SK-N-SH treated with all-trans-retinoic acid at 6 μM for 48 hours (cell line): ENCODE measurements around the gene C3.

Experiments
- ATAC-seq: fragments of 200-7000 bp; cut with Tn5 transposase; 3 replicates; pipeline ENCODE4 v1.9.1; 2020; ENCODE audit warnings: mild to moderate bottlenecking, moderate library complexity
- ARNTL ChIP-seq: fragments of 450-650 bp; formaldehyde crosslinking; IDR thresholded peaks from 2 replicates; pipeline ENCODE4 v1.5.0; 2020; ENCODE audit warnings: low read depth, mild to moderate bottlenecking, moderate library complexity, borderline replicate concordance
- BACH2 ChIP-seq: fragments of 250-450 bp; sonication (Bioruptor Pico); IDR thresholded peaks from 2 replicates; pipeline ENCODE4 v1.9.0; 2021; ENCODE audit warnings: mild to moderate bottlenecking, borderline replicate concordance
- CREB5 ChIP-seq: fragments of 250-450 bp; sonication (Bioruptor Pico); IDR thresholded peaks from 2 replicates; pipeline ENCODE4 v1.5.1; 2020; ENCODE audit warnings: low read depth, mild to moderate bottlenecking, moderate library complexity
- CSDC2 ChIP-seq: fragments of 250-450 bp; sonication (Bioruptor Pico); IDR thresholded peaks from 2 replicates; pipeline ENCODE4 v1.5.0; 2020; ENCODE audit warnings: mild to moderate bottlenecking, moderate library complexity
- CSRNP3 ChIP-seq: fragments of 250-450 bp; sonication (Bioruptor Pico); IDR thresholded peaks from 2 replicates; pipeline ENCODE4 v1.5.1; 2021; ENCODE audit warnings: mild to moderate bottlenecking, moderate library complexity
- ESRRG ChIP-seq: fragments of 250-450 bp; sonication (Bioruptor Pico); IDR thresholded peaks from 2 replicates; pipeline ENCODE4 v1.6.1; 2021; ENCODE audit warnings: mild to moderate bottlenecking
- GLIS3 ChIP-seq: fragments of 250-450 bp; sonication (Bioruptor Pico); IDR thresholded peaks from 2 replicates; pipeline ENCODE4 v1.5.0; 2020; ENCODE audit warnings: mild to moderate bottlenecking, moderate library complexity
- ISL1 ChIP-seq: fragments of 250-450 bp; sonication (Bioruptor Pico); IDR thresholded peaks from 2 replicates; pipeline ENCODE4 v2.1.2; 2022; ENCODE audit warnings: mild to moderate bottlenecking, moderate library complexity
- OSR1 ChIP-seq: fragments of 250-450 bp; sonication (Bioruptor Pico); IDR thresholded peaks from 2 replicates; pipeline ENCODE4 v1.8.0; 2022; ENCODE audit warnings: moderate library complexity, mild to moderate bottlenecking, inconsistent platforms
- PATZ1 ChIP-seq: fragments of 250-450 bp; sonication (Bioruptor Pico); IDR thresholded peaks from 2 replicates; pipeline ENCODE4 v1.8.0; 2020; ENCODE audit warnings: mild to moderate bottlenecking, moderate library complexity, borderline replicate concordance
- POU6F1 ChIP-seq: fragments of 250-450 bp; sonication (Bioruptor Pico); IDR thresholded peaks from 2 replicates; pipeline ENCODE4 v1.8.0; 2021; ENCODE audit warnings: low read depth, mild to moderate bottlenecking, moderate library complexity, borderline replicate concordance
- PPARA ChIP-seq: fragments of 250-450 bp; sonication (Bioruptor Pico); IDR thresholded peaks from 2 replicates; pipeline ENCODE4 v1.5.0; 2020; ENCODE audit warnings: mild to moderate bottlenecking, borderline replicate concordance
- RARB ChIP-seq: fragments of 250-450 bp; sonication (Bioruptor Pico); IDR thresholded peaks from 2 replicates; pipeline ENCODE4 v1.8.0; 2021; ENCODE audit warnings: mild to moderate bottlenecking, moderate library complexity
- SNAI2 ChIP-seq: fragments of 250-450 bp; sonication (Bioruptor Pico); IDR thresholded peaks from 2 replicates; pipeline ENCODE4 v1.5.0; 2020; ENCODE audit warnings: mild to moderate bottlenecking, moderate library complexity
- TCF4 ChIP-seq: fragments of 250-450 bp; sonication (Bioruptor Pico); IDR thresholded peaks from 2 replicates; pipeline ENCODE4 v1.8.0; 2021; ENCODE audit warnings: mild to moderate bottlenecking, moderate library complexity, borderline replicate concordance
- TOX ChIP-seq: fragments of 250-450 bp; sonication (Bioruptor Pico); IDR thresholded peaks from 2 replicates; pipeline ENCODE4 v1.8.0; 2021; ENCODE audit warnings: mild to moderate bottlenecking, moderate library complexity, borderline replicate concordance
- TSHZ2 ChIP-seq: fragments of 250-450 bp; sonication (Bioruptor Pico); IDR thresholded peaks from 2 replicates; pipeline ENCODE4 v1.5.0; 2020; ENCODE audit warnings: mild to moderate bottlenecking, moderate library complexity
- ZC3H10 ChIP-seq: fragments of 250-450 bp; sonication (Bioruptor Pico); IDR thresholded peaks from 2 replicates; pipeline ENCODE4 v1.5.1; 2021; ENCODE audit warnings: mild to moderate bottlenecking, moderate library complexity
- ZFP3 ChIP-seq: fragments of 250-450 bp; sonication (Bioruptor Pico); IDR thresholded peaks from 2 replicates; pipeline ENCODE4 v1.5.0; 2020; ENCODE audit warnings: mild to moderate bottlenecking, moderate library complexity
- ZFP30 ChIP-seq: fragments of 450-650 bp; formaldehyde crosslinking; IDR thresholded peaks from 2 replicates; pipeline ENCODE4 v1.5.0; 2022; ENCODE audit warnings: mild to moderate bottlenecking, moderate library complexity
- ZNF565 ChIP-seq: fragments of 450-650 bp; formaldehyde crosslinking; conservative IDR thresholded peaks from 2 replicates; pipeline ENCODE4 v1.5.0; 2020; ENCODE audit warnings: low read depth, mild to moderate bottlenecking, moderate library complexity
- ZNF8 ChIP-seq: fragments of 450-650 bp; formaldehyde crosslinking; IDR thresholded peaks from 2 replicates; pipeline ENCODE4 v1.5.0; 2020; ENCODE audit warnings: mild to moderate bottlenecking, moderate library complexity

The C3 gene

GRCh38 chr19:6691342-6691741 is 29.1 kb downstream of the C3 start:
- ATAC-seq, result no peak
- TF ChIP-seq TSHZ2, result no peak
- TF ChIP-seq ZNF8 (CRISPR knock-in tag), result no peak
- no peak for TF ChIP-seq ESRRG (CRISPR knock-in tag)
- no peak for TF ChIP-seq ISL1 (CRISPR knock-in tag)
- no peak for TF ChIP-seq TCF4 (CRISPR knock-in tag)
- no peak for TF ChIP-seq PPARA (CRISPR knock-in tag)
- no peak for TF ChIP-seq CSRNP3 (CRISPR knock-in tag)
- no peak for TF ChIP-seq SNAI2 (CRISPR knock-in tag)
- TF ChIP-seq ZNF565 (CRISPR knock-in tag), result no peak
- TF ChIP-seq RARB (CRISPR knock-in tag), result no peak
- no peak for TF ChIP-seq CREB5
- TF ChIP-seq POU6F1 (CRISPR knock-in tag), result no peak
- no peak for TF ChIP-seq ARNTL (CRISPR knock-in tag)
- TF ChIP-seq CSDC2 (CRISPR knock-in tag), result no peak
- no peak for TF ChIP-seq BACH2 (CRISPR knock-in tag)
- no peak for TF ChIP-seq TOX (CRISPR knock-in tag)

- no peak for ATAC-seq
- TF ChIP-seq TCF4 (CRISPR knock-in tag), result no peak
- no peak for TF ChIP-seq ZFP30
- TF ChIP-seq ISL1 (CRISPR knock-in tag), result no peak
- TF ChIP-seq OSR1 (CRISPR knock-in tag), result no peak
- no peak for TF ChIP-seq TOX (CRISPR knock-in tag)
- no peak for TF ChIP-seq SNAI2 (CRISPR knock-in tag)
- no peak for TF ChIP-seq GLIS3 (CRISPR knock-in tag)
- TF ChIP-seq ESRRG (CRISPR knock-in tag), result no peak
- no peak for TF ChIP-seq PPARA (CRISPR knock-in tag)
- no peak for TF ChIP-seq ZFP3 (CRISPR knock-in tag)
- no peak for TF ChIP-seq ZC3H10 (CRISPR knock-in tag)
- no peak for TF ChIP-seq CSDC2 (CRISPR knock-in tag)
- no peak for TF ChIP-seq RARB (CRISPR knock-in tag)
- TF ChIP-seq, all 23 proteins: peak for 0
Measured at GRCh38 chr19:6690160-6690885, 30.1 kb downstream of the C3 start.

- no peak for ATAC-seq
Measured at GRCh38 chr19:6687114-6687513, 33.3 kb downstream of the C3 start.

More at GRCh38 chr19:6687114-6687513, 33.3 kb downstream of the C3 start:
- TF ChIP-seq ZC3H10 (CRISPR knock-in tag), result no peak
- no peak for TF ChIP-seq CSRNP3 (CRISPR knock-in tag)
- no peak for TF ChIP-seq CREB5
- no peak for TF ChIP-seq PATZ1 (CRISPR knock-in tag)
- TF ChIP-seq TSHZ2, result no peak
- TF ChIP-seq, all 23 proteins: peak for 0
